ENCODE measurements around the gene TDRD12. TPM values are rescaled to one million over a fixed set of nuclear protein-coding genes. Genes with fewer than 3 reads are reported as not detected.
"Not testable (repeated sequence)": the region's sequence is repeated elsewhere in the genome, so short reads cannot be mapped to it uniquely, and the experiment has no call there.

The TDRD12 gene
- total and polyA plus RNA-seq, 4 donors: 0.40 to 0.93 (median 0.67) TPM

GRCh38 chr19:32709032-32709431 lies 10.5 kb upstream of the TDRD12 start:
- DNase-seq (ENCODE audit: low read depth in 4 of 6, low spot score in 6 of 6): no peak
- Histone ChIP-seq H3K27me3 (ENCODE audit: control insufficient read depth, insufficient read depth, low read length) (no peaks in the 10 kb centered on the region), H3K4me3 (ENCODE audit: low read depth, low read length) (no peak overlapping the region), H3K4me1 (ENCODE audit: control insufficient read depth, insufficient read depth, low read length) (no peaks in the 10 kb centered on the region), H3K27ac (ENCODE audit: low read depth, low read length) (no peak overlapping the region), H3K9me3 (ENCODE audit: control insufficient read depth, insufficient read depth, low read length) (peaks cover 1% of the 10 kb centered on the region), H3K36me3 (ENCODE audit: control insufficient read depth, insufficient read depth, low read length) (peaks cover 13% of the 10 kb centered on the region)
- WGBS (ENCODE audit: insufficient coverage): 88% methylated on average over 4 of the region's 5 CpGs

GRCh38 chr19:32711747-32712146 lies 7.8 kb upstream of the TDRD12 start:
- Histone ChIP-seq H3K9me3 (ENCODE audit: control insufficient read depth, insufficient read depth, low read length) (no peaks in the 10 kb centered on the region), H3K27me3 (ENCODE audit: control insufficient read depth, insufficient read depth, low read length) (no peaks in the 10 kb centered on the region), H3K36me3 (ENCODE audit: control insufficient read depth, insufficient read depth, low read length) (peaks cover 14% of the 10 kb centered on the region), H3K4me1 (ENCODE audit: control insufficient read depth, insufficient read depth, low read length) (no peaks in the 10 kb centered on the region), H3K27ac (ENCODE audit: low read depth, low read length) (no peak overlapping the region), H3K4me3 (ENCODE audit: low read depth, low read length) (no peak overlapping the region)
- DNase-seq (ENCODE audit: low read depth in 4 of 6, low spot score in 6 of 6): no peak
- 95% methylated on average over 4 of the region's 6 CpGs for WGBS (ENCODE audit: insufficient coverage)

GRCh38 chr19:32716203-32716602 lies 3.4 kb upstream of the TDRD12 start:
- H3K4me3 ChIP-seq (ENCODE audit: low read depth, low read length); H3K9me3 ChIP-seq (ENCODE audit: control insufficient read depth, insufficient read depth, low read length); H3K4me1 ChIP-seq (ENCODE audit: control insufficient read depth, insufficient read depth, low read length); H3K27ac ChIP-seq (ENCODE audit: low read depth, low read length); H3K36me3 ChIP-seq (ENCODE audit: control insufficient read depth, insufficient read depth, low read length); DNase-seq (ENCODE audit: low read depth in 4 of 6, low spot score in 6 of 6); H3K27me3 ChIP-seq (ENCODE audit: control insufficient read depth, insufficient read depth, low read length): not testable (repeated sequence)
- WGBS (ENCODE audit: insufficient coverage): 100% methylated on average over 4 of the region's 7 CpGs

- H3K4me3 ChIP-seq (ENCODE audit: low read depth, low read length): no peak overlapping the region
- no peaks in the 10 kb centered on the region for H3K9me3 ChIP-seq (ENCODE audit: control insufficient read depth, insufficient read depth, low read length)
- 82% methylated on average over 3 of the region's 5 CpGs for WGBS (ENCODE audit: insufficient coverage)
- H3K27me3 ChIP-seq (ENCODE audit: control insufficient read depth, insufficient read depth, low read length): no peaks in the 10 kb centered on the region
- peaks cover 9% of the 10 kb centered on the region for H3K36me3 ChIP-seq (ENCODE audit: control insufficient read depth, insufficient read depth, low read length)
- H3K4me1 ChIP-seq (ENCODE audit: control insufficient read depth, insufficient read depth, low read length): no peaks in the 10 kb centered on the region
- H3K27ac ChIP-seq (ENCODE audit: low read depth, low read length): no peak overlapping the region
- DNase-seq (ENCODE audit: low read depth in 4 of 6, low spot score in 6 of 6): peak in 2 of 6 donors; percentile 3 to 7
These were observed 2.1 kb upstream of the TDRD12 start for GRCh38 chr19:32717496-32717895.

GRCh38 chr19:32718286-32718685 lies 1.3 kb upstream of the TDRD12 start:
- no peaks in the 10 kb centered on the region for H3K4me1 ChIP-seq (ENCODE audit: control insufficient read depth, insufficient read depth, low read length)
- H3K9me3 ChIP-seq (ENCODE audit: control insufficient read depth, insufficient read depth, low read length): no peaks in the 10 kb centered on the region
- no peak overlapping the region for H3K4me3 ChIP-seq (ENCODE audit: low read depth, low read length)
- H3K27me3 ChIP-seq (ENCODE audit: control insufficient read depth, insufficient read depth, low read length): no peaks in the 10 kb centered on the region
- 70% methylated on average over 5 of the region's 7 CpGs for WGBS (ENCODE audit: insufficient coverage)
- peaks cover 5% of the 10 kb centered on the region for H3K36me3 ChIP-seq (ENCODE audit: control insufficient read depth, insufficient read depth, low read length)
- H3K27ac ChIP-seq (ENCODE audit: low read depth, low read length): no peak overlapping the region
- no peak for DNase-seq (ENCODE audit: low read depth in 4 of 6, low spot score in 6 of 6)

GRCh38 chr19:32720216-32720935 lies 809 bp downstream of the TDRD12 start:
- WGBS (ENCODE audit: insufficient coverage): 95% methylated on average over 15 of the region's 22 CpGs
- DNase-seq (ENCODE audit: low read depth in 4 of 6, low spot score in 6 of 6): no peak

GRCh38 chr19:32720936-32721250 lies 1.3 kb downstream of the TDRD12 start:
- Histone ChIP-seq H3K27ac (ENCODE audit: low read depth, low read length) (no peak overlapping the region), H3K36me3 (ENCODE audit: control insufficient read depth, insufficient read depth, low read length) (peaks cover 2% of the 10 kb centered on the region), H3K4me3 (ENCODE audit: low read depth, low read length) (no peak overlapping the region), H3K9me3 (ENCODE audit: control insufficient read depth, insufficient read depth, low read length) (no peaks in the 10 kb centered on the region), H3K4me1 (ENCODE audit: control insufficient read depth, insufficient read depth, low read length) (no peaks in the 10 kb centered on the region), H3K27me3 (ENCODE audit: control insufficient read depth, insufficient read depth, low read length) (no peaks in the 10 kb centered on the region)
- no peak for DNase-seq (ENCODE audit: low read depth in 4 of 6, low spot score in 6 of 6)
- whole genome bisulfite sequencing (ENCODE audit: insufficient coverage): 97% methylated on average over 21 of the region's 22 CpGs

More at GRCh38 chr19:32720216-32720935, 809 bp downstream of the TDRD12 start:
- Histone ChIP-seq H3K4me3 (ENCODE audit: low read depth, low read length) (no peak overlapping the region), H3K4me1 (ENCODE audit: control insufficient read depth, insufficient read depth, low read length) (no peaks in the 10 kb centered on the region), H3K9me3 (ENCODE audit: control insufficient read depth, insufficient read depth, low read length) (no peaks in the 10 kb centered on the region), H3K27ac (ENCODE audit: low read depth, low read length) (no peak overlapping the region), H3K36me3 (ENCODE audit: control insufficient read depth, insufficient read depth, low read length) (peaks cover 2% of the 10 kb centered on the region), H3K27me3 (ENCODE audit: control insufficient read depth, insufficient read depth, low read length) (no peaks in the 10 kb centered on the region)

- H3K27me3 ChIP-seq (ENCODE audit: control insufficient read depth, insufficient read depth, low read length): no peaks in the 10 kb centered on the region
- WGBS (ENCODE audit: insufficient coverage): no CpG with 5 or more reads among the region's 4 CpGs
- H3K36me3 ChIP-seq (ENCODE audit: control insufficient read depth, insufficient read depth, low read length): no peaks in the 10 kb centered on the region
- H3K4me3 ChIP-seq (ENCODE audit: low read depth, low read length): no peak overlapping the region
- no peak for DNase-seq (ENCODE audit: low read depth in 4 of 6, low spot score in 6 of 6)
- no peaks in the 10 kb centered on the region for H3K9me3 ChIP-seq (ENCODE audit: control insufficient read depth, insufficient read depth, low read length)
- H3K4me1 ChIP-seq (ENCODE audit: control insufficient read depth, insufficient read depth, low read length): no peaks in the 10 kb centered on the region
- no peak overlapping the region for H3K27ac ChIP-seq (ENCODE audit: low read depth, low read length)
These were observed 16.4 kb downstream of the TDRD12 start for GRCh38 chr19:32735936-32736335.

- Histone ChIP-seq H3K27ac (ENCODE audit: low read depth, low read length) (no peak overlapping the region), H3K27me3 (ENCODE audit: control insufficient read depth, insufficient read depth, low read length) (no peaks in the 10 kb centered on the region), H3K4me1 (ENCODE audit: control insufficient read depth, insufficient read depth, low read length) (peaks cover 7% of the 10 kb centered on the region), H3K36me3 (ENCODE audit: control insufficient read depth, insufficient read depth, low read length) (no peaks in the 10 kb centered on the region), H3K9me3 (ENCODE audit: control insufficient read depth, insufficient read depth, low read length) (no peaks in the 10 kb centered on the region), H3K4me3 (ENCODE audit: low read depth, low read length) (no peak overlapping the region)
- DNase-seq (ENCODE audit: low read depth in 4 of 6, low spot score in 6 of 6): no peak
- WGBS (ENCODE audit: insufficient coverage): 98% methylated on average over 6 of the region's 9 CpGs
These were observed 23.5 kb downstream of the TDRD12 start for GRCh38 chr19:32743021-32743420.

- H3K27me3 ChIP-seq (ENCODE audit: control insufficient read depth, insufficient read depth, low read length): no peaks in the 10 kb centered on the region
- WGBS (ENCODE audit: insufficient coverage): 100% methylated on average over 2 of the region's 4 CpGs
- no peak for DNase-seq (ENCODE audit: low read depth in 4 of 6, low spot score in 6 of 6)
- peaks cover 11% of the 10 kb centered on the region for H3K4me1 ChIP-seq (ENCODE audit: control insufficient read depth, insufficient read depth, low read length)
- no peak overlapping the region for H3K27ac ChIP-seq (ENCODE audit: low read depth, low read length)
- no peaks in the 10 kb centered on the region for H3K9me3 ChIP-seq (ENCODE audit: control insufficient read depth, insufficient read depth, low read length)
- H3K36me3 ChIP-seq (ENCODE audit: control insufficient read depth, insufficient read depth, low read length): no peaks in the 10 kb centered on the region
- no peak overlapping the region for H3K4me3 ChIP-seq (ENCODE audit: low read depth, low read length)
These were observed 23.9 kb downstream of the TDRD12 start for GRCh38 chr19:32743447-32743846.

Measured in spinal cord (tissue), 10 donors.